Stimulated activated memory B cell treated with anti-CD40 and anti-IgM and Interleukin-4, amounts not matched to agents 10 μg/mL and 1 μg/mL and 100 μg/mL, for 72 hours (primary cell): ENCODE data around the gene ARSG.
A peak's percentile ranks its signal among the peaks of the same experiment; 100 is the strongest.
"Not testable (repeated sequence)": the region's sequence is repeated elsewhere in the genome, so short reads cannot be mapped to it uniquely, and the experiment has no call there.

Source experiments
- ATAC-seq: fragments of 150-1000 bp; cut with Tn5 transposase; 2 replicates; pipeline ENCODE4 v1.10.0; 2021
- H3K27ac Mint-ChIP-seq: one replicate; pipeline ENCODE4 v1.8.0; 2022; ENCODE audit warnings: mild to moderate bottlenecking, mixed read lengths
- H3K27me3 Mint-ChIP-seq: one replicate; pipeline ENCODE4 v1.8.0; 2022; ENCODE audit warnings: mixed read lengths
- H3K36me3 Mint-ChIP-seq: one replicate; pipeline ENCODE4 v1.8.0; 2022; ENCODE audit warnings: mixed read lengths
- H3K4me1 Mint-ChIP-seq: one replicate; pipeline ENCODE4 v1.8.0; 2022; ENCODE audit warnings: mixed read lengths
- H3K4me3 Mint-ChIP-seq: one replicate; pipeline ENCODE4 v1.8.0; 2022; ENCODE audit warnings: mild to moderate bottlenecking, moderate library complexity, mixed read lengths
- H3K9me3 Mint-ChIP-seq: one replicate; pipeline ENCODE4 v1.8.0; 2022; ENCODE audit warnings: mixed read lengths

Gene ARSG

DNA sequence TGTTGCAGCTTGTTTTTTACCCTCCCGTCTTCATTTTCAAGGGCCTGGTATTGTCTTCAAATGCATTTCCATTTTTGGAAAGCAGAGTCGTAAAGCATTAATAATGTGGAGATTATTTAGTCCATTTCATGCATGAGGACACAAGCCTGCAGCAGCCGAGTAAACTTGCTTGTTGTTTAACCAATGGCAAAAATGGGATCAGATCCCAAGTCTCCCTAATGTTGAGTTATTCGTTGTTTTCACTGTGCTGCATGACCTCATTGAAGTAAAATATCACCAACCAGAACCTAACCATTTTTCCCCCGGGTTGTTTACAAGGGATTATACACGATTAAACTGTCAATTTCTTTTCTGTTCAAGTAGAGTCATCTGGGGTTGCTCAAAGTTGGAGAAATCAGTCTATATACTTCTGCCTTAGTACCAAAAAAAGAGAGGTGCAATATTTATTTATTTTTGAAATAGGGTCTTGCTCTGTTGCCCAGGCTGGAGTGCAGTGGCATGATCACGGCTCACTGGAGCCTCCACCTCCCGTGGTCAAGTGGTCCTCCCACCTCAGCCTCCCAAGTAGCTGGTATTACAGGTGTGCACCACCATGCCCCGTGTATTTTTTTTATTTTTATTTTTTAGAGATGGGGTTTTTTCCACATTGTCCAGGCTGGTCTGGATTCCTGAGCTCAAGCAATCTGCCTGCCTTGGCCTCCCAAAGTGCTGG, 31.1 kb upstream of the ARSG start:
- H3K4me3 Mint-ChIP-seq = no peak overlapping the region
- no peak for ATAC-seq
- H3K9me3 Mint-ChIP-seq = no peaks in the 10 kb centered on the region
- H3K27ac Mint-ChIP-seq = peak overlapping the region; percentile 88
- H3K4me1 Mint-ChIP-seq = peaks cover 55% of the 10 kb centered on the region
- H3K36me3 Mint-ChIP-seq = peaks cover 14% of the 10 kb centered on the region
- no peaks in the 10 kb centered on the region for H3K27me3 Mint-ChIP-seq

DNA sequence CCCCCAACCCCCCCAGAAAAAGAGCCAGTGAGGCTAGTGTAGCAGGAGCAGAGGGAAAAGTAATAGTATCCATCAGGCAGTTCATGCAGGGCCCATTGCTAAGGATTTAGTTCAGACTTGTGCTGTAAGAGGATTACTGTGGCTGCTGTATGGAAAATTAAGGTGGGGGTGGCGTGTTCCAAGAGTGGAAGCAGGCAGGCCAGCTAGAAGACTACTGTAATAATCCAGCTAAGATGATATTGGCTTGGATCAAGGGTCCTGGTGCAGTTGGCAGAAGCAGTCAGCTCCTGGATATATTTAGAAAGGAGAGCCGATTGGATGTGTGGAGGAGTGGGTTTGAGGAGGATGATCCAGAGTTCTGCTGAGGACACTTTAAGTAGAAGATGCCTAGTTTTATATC, 28.8 kb upstream of the ARSG start:
- not testable (repeated sequence) for H3K4me3 Mint-ChIP-seq, H3K27me3 Mint-ChIP-seq, ATAC-seq, H3K9me3 Mint-ChIP-seq, H3K27ac Mint-ChIP-seq, H3K36me3 Mint-ChIP-seq
- peaks cover 33% of the 10 kb centered on the region for H3K4me1 Mint-ChIP-seq

DNA sequence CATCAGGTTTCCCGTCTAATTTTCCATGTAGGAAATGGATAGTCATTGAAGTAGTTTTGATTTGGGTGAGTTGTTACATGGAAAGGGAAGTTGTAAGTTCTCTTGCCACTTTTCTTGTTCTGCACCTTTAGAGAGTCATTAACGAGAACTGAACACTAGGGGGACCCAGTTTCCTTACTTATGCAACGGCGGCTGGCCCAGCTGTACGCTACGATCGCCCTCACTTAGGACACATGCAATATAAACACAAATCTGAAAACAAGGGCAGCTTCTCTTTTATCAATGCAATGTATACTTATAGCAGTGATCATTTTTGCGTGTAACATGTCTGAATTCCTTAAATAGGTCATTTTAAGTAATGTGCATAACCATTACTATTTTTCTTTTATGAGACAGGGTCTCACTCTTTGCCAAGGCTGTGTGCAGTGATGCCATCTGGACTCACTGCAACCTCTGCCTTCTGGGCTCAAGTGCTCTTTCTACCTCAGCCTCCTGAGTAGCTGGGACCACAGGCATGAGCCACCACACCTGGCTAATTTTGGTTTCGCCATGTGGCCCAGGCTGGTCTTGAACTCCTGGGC, 28.1 kb upstream of the ARSG start:
- H3K27me3 Mint-ChIP-seq, H3K9me3 Mint-ChIP-seq, H3K27ac Mint-ChIP-seq, H3K36me3 Mint-ChIP-seq, H3K4me3 Mint-ChIP-seq: not testable (repeated sequence)
- H3K4me1 Mint-ChIP-seq = peaks cover 26% of the 10 kb centered on the region
- ATAC-seq = peak; percentile 65

DNA sequence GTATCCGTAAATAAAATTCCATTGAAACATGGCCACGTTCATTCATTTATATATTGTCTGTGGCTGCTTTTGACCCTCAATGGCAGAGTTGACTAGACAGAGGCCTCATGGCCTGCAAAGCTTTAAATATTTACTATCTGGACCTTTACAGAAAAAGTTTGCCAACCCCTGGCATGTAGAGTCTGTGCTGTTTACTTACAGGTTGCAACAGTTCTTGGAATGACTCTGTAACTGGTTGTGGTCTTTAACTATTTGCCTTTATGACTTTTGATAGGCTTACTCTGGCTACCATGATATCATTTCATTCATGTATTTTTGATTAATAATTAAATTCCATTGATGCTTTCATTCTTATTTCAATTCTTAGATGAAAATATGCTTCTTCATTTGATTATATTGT, 25.5 kb upstream of the ARSG start:
- not testable (repeated sequence) for H3K4me3 Mint-ChIP-seq, H3K9me3 Mint-ChIP-seq, H3K27ac Mint-ChIP-seq, H3K36me3 Mint-ChIP-seq, ATAC-seq, H3K27me3 Mint-ChIP-seq
- H3K4me1 Mint-ChIP-seq = peaks cover 13% of the 10 kb centered on the region

DNA sequence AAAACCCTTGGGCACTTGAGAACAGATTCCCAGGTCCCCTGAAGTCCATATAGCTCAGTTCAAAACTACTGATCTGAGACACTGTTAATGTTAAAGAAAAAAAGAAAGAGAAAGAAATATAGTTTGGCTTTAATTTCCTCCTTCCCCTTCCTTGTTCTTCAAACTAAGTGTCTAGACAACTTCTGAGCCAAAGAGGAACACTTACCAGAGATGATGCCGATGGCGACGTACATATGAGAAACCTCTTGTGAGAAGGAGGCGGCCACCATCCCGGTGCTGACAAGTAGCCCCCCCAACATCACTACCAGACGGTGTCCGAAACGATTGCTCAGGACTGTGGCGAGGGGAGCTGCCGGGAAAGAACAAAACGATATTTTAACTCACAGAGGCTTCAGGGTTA, 17.6 kb upstream of the ARSG start:
- Mint-ChIP-seq H3K36me3 (peaks cover 36% of the 10 kb centered on the region), H3K4me1 (no peaks in the 10 kb centered on the region), H3K27ac (no peak overlapping the region), H3K4me3 (no peak overlapping the region), H3K27me3 (no peaks in the 10 kb centered on the region), H3K9me3 (no peaks in the 10 kb centered on the region)
- ATAC-seq = no peak

DNA sequence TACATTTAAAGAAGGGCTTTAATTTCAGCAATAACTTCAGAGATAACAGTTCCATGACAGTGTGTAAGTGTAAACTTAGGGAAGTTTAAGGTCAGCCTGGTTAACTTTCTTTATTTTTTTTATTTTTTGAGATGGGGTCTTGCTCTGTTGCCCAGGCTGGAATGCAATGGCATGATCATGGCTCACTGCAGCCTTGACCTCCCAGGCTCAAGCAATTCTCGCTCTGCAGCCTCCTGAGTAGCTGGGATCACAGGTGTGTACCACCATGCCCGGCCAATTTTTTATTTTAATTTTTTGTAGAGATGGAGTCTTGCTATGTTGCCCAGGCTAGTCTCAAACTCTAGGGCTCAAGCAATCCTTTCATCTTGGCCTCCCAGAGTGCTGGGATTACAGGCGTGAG, 15.0 kb upstream of the ARSG start:
- not testable (repeated sequence) for H3K9me3 Mint-ChIP-seq, ATAC-seq, H3K27me3 Mint-ChIP-seq, H3K4me3 Mint-ChIP-seq, H3K4me1 Mint-ChIP-seq, H3K27ac Mint-ChIP-seq
- H3K36me3 Mint-ChIP-seq = peaks cover 36% of the 10 kb centered on the region

DNA sequence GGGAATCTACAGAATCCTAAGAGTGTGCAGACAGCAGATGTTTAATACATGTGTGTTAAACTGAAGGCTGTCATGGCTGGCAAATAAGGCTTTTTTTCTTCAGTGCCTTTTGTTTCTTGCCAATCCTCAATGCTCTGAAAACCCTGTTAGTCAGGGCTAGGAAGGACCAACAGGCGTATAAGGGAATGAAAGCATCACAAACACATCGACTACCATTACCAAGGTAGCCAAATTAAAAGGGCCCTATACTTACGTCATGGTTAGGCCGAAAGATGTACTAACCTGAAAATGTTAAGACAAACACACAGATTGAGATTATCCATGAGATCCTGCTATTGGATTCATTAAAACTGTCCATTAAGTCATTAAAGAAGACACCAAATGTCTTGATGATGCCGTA, 13.5 kb upstream of the ARSG start:
- Mint-ChIP-seq H3K27me3 (no peaks in the 10 kb centered on the region), H3K27ac (no peak overlapping the region), H3K9me3 (no peaks in the 10 kb centered on the region), H3K4me1 (peaks cover 4% of the 10 kb centered on the region), H3K36me3 (peaks cover 36% of the 10 kb centered on the region), H3K4me3 (no peak overlapping the region)
- ATAC-seq = no peak

DNA sequence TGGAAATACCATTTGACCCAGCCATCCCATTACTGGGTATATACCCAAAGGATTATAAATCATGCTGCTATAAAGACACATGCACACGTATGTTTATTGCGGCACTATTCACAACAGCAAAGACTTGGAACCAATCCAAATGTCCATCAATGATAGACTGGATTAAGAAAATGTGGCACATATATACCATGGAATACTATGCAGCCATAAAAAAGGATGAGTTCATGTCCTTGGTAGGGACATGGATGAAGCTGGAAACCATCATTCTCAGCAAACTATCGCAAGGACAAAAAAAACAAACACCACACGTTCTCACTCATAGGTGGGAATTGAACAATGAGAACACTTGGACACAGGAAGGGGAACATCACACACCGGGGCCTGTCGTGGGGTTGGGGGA, 9.3 kb upstream of the ARSG start:
- not testable (repeated sequence) for H3K27ac Mint-ChIP-seq, H3K27me3 Mint-ChIP-seq, H3K4me1 Mint-ChIP-seq, ATAC-seq, H3K9me3 Mint-ChIP-seq, H3K4me3 Mint-ChIP-seq
- peaks cover 27% of the 10 kb centered on the region for H3K36me3 Mint-ChIP-seq

DNA sequence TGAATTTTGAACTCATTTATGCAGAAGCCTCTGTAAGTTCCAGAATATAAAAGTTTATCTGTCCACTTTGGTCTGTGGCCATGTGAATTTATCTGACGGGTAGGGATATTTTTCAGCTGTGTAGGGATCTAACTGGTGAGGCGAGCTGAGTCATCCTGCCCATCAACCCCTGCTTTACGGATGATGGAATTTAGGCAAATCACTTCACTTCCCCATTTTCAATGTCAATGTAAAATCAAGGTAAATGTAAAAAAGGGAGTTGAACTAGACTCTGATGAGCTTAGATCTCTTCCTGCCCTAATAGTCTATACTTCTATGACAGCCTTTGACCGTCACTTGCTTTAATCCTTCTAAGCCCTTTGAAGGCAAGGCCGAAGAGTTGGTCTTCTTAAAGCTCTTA, 2.9 kb upstream of the ARSG start:
- Mint-ChIP-seq H3K36me3 (no peaks in the 10 kb centered on the region), H3K9me3 (no peaks in the 10 kb centered on the region), H3K4me3 (peak overlapping the region; percentile 61)

DNA sequence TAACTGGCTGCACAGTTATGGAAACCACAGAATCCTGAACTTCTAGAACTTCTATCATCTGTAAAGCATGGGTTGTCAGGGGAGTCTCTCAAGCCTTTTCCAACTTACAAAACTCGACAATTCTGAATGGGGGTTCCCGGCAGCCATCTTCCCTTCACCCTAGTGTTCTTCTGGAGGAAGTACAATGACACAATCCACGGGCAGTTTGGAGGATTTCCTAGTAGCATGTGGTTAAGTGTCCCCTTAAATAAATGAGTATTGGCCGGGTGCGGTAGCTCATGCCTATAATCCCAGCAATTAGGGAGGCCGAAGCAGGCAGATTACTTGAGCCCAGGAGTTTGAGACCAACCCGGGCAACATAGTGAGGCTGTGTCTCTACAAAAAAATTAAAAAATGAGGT, 2.5 kb upstream of the ARSG start:
- no peak for ATAC-seq
- Mint-ChIP-seq H3K27ac (peak overlapping the region; percentile 89), H3K27me3 (no peaks in the 10 kb centered on the region), H3K4me3 (peak overlapping the region; percentile 61), H3K9me3 (no peaks in the 10 kb centered on the region), H3K36me3 (no peaks in the 10 kb centered on the region), H3K4me1 (peaks cover 49% of the 10 kb centered on the region)

More for the DNA sequence above, 2.9 kb upstream of the ARSG start:
- Mint-ChIP-seq H3K27ac (peak overlapping the region; percentile 89), H3K4me1 (peaks cover 49% of the 10 kb centered on the region), H3K27me3 (no peaks in the 10 kb centered on the region)
- ATAC-seq = peak; percentile 44

DNA sequence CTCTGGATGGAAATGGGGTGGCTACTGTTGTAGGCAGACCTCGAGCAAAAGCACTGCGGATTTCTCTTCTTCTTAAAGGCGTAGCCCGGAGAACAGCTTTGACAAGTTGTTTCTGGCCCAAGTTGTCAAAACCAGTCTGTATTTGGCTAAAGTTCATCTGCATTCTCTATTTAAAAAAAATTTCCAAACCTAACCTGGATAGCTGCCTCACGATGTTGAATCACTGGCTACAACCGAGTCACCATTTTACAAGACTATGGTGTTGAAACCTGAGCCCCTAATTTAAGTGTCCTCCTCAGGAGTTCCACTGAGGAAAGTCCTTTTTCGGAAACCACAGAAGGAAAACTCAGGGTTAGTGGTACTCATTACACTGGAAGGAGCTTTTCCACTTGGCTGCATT, 1.8 kb upstream of the ARSG start:
- H3K27me3 Mint-ChIP-seq = no peaks in the 10 kb centered on the region
- ATAC-seq = no peak
- H3K27ac Mint-ChIP-seq = peak overlapping the region; percentile 100
- peaks cover 49% of the 10 kb centered on the region for H3K4me1 Mint-ChIP-seq
- H3K36me3 Mint-ChIP-seq = no peaks in the 10 kb centered on the region
- no peaks in the 10 kb centered on the region for H3K9me3 Mint-ChIP-seq
- H3K4me3 Mint-ChIP-seq = peak overlapping the region; percentile 95

DNA sequence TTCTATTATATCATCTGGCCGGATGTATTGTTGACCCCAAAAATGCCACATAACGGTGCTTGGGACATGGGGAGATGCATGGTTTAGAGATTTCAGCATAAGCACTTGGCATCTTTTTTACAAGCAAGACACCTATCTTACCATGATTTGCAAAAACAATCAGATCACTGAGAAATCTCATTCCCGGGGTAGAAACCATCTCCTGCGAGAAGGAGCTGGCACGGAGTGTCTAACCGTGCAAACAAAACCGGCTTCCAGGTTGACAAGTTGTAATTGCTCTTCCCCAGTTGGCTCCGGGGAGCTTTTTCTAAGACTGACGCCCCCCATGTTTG, 1.4 kb upstream of the ARSG start:
- peaks cover 52% of the 10 kb centered on the region for H3K4me1 Mint-ChIP-seq
- peak overlapping the region; percentile 100 for H3K27ac Mint-ChIP-seq
- no peaks in the 10 kb centered on the region for H3K36me3 Mint-ChIP-seq
- no peaks in the 10 kb centered on the region for H3K27me3 Mint-ChIP-seq
- ATAC-seq = no peak
- peak overlapping the region; percentile 95 for H3K4me3 Mint-ChIP-seq
- H3K9me3 Mint-ChIP-seq = no peaks in the 10 kb centered on the region

DNA sequence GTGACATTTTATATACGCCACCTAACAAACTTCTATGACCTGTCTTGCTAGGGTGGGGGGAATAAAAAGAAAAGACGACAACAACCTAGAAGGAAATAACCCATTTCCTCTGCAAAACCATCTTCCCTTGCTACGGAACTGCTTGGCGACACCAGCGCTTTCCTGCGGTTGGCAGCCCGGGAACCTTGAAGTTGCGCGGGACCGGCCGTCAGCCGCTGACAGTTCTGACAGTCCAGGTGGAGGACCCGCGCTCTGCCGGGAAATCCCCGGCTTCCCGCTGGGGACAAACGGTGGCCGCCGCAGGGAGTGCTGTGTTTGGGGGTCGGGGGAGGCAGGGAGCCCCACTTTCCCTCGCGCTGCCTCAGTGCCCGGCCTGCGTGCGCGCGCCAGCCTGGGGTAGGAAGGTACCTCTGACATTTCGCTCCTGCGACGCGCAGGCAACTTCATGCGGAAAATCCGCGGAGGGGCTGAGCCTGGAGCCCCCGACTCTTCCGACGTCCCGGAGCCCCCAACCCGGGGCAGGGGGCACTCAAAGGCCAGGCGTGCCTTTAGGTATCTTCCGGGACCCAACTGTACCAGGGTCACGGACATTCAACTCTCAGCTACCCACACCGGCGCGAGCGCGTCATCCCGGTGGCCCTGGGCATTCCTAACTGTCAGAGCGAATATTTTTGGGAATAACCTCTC, 884 bp upstream of the ARSG start:
- H3K4me1 Mint-ChIP-seq = peaks cover 55% of the 10 kb centered on the region
- H3K9me3 Mint-ChIP-seq = no peaks in the 10 kb centered on the region
- ATAC-seq = no peak
- peak overlapping the region; percentile 100 for H3K27ac Mint-ChIP-seq
- no peaks in the 10 kb centered on the region for H3K36me3 Mint-ChIP-seq
- H3K4me3 Mint-ChIP-seq = peak overlapping the region; percentile 95
- no peaks in the 10 kb centered on the region for H3K27me3 Mint-ChIP-seq

DNA sequence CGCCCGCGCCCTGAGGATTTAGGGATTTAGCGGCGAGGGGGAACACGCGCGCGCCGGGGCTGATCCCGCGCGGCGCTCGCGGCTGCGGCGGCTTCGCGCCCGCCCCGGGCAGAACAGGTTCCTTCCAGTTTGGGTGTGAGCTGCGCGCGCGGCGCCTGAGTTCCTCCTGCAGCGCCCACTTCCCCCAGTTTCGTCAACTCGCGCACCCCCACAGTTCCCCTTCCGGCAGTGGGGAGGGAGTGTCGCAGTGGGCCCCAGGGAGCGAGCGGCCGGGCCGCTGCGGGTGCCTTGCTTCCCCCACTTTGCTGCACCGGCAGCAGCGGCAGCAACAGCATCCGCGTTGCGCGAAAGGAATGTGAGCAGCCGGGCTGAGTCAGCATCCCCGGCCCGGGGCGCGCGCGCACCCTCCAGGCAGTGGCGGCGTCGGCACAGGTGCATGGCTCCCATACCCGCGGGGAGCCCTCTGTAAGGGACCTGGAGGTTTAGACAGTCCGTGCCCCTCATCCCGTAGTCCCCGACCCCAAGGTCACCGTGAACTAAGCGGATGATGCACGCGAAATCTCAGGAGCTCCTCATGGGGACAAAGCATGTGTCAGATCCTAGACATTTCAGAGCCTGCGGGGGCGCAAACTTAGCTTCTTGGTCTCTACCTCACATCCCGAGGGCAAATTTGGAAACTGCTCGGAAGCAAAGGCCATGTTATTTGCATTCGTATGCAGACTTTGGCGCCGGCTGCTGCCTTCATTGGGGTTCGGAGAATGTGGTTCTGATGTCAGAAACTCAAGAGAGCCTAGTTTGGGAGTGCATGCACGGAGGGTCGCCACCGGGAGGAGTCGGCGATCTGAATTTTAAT, 767 bp downstream of the ARSG start:
- no peaks in the 10 kb centered on the region for H3K9me3 Mint-ChIP-seq

DNA sequence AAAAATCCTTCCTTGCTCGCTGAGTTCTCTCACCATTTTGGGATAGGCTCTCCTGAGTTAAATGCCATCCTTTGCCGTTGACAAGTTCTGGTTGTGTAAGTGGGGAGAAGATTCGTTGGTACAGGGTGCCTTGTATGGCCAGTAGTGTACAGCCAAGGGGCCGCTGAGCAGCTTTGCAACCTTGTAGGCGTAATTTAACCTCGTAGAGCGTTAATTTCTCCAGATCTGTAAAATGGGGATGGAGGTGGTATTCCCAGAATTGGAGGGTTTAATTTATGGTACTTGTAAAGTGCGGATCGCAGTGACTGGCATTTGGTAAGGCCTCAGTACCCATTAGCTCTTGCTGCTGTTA, 1.4 kb downstream of the ARSG start:
- Mint-ChIP-seq H3K4me1 (peaks cover 61% of the 10 kb centered on the region), H3K9me3 (no peaks in the 10 kb centered on the region), H3K4me3 (peak overlapping the region; percentile 92), H3K27me3 (no peaks in the 10 kb centered on the region), H3K27ac (peak overlapping the region; percentile 100), H3K36me3 (no peaks in the 10 kb centered on the region)
- no peak for ATAC-seq

More for the DNA sequence above, 767 bp downstream of the ARSG start:
- Mint-ChIP-seq H3K27me3 (no peaks in the 10 kb centered on the region), H3K4me1 (peaks cover 66% of the 10 kb centered on the region), H3K27ac (peak overlapping the region; percentile 100), H3K36me3 (no peaks in the 10 kb centered on the region), H3K4me3 (peak overlapping the region; percentile 92)
- ATAC-seq = peak; percentile 89
